HepG2 (cell line): Measurements from ENCODE around the gene NBEAL2. TPM values are rescaled to one million over a fixed set of nuclear protein-coding genes. Genes with fewer than 3 reads are reported as not detected.
A peak's percentile ranks its signal among the peaks of the same experiment; 100 is the strongest.

Experiments
- ATAC-seq: fragments of 200-7000 bp; cut with Tn5 transposase; 3 replicates; pipeline ENCODE4 v1.9.1; 2020; ENCODE audit warnings: mild to moderate bottlenecking, moderate library complexity
- BruUV-seq: library from RNA; stranded (reverse); fragments of 400-500 nt; replicated peaks from 2 replicates; lab custom pipeline; 2021; lab: Mats Ljungman, UMichigan
- CTCF ChIA-PET: fragments of 300-600 bp; formaldehyde crosslinking; extraction: SDS; loops from one replicate; lab custom pipeline; 2021; ENCODE audit warnings: low total read pairs, inconsistent platforms, low intra/inter-chr PET ratio; lab: Yijun Ruan, JAX
- POLR2A ChIA-PET: fragments of 350-600 bp; sonication (Branson Sonifier 250); formaldehyde crosslinking; loops from one replicate; lab custom pipeline; 2020; ENCODE audit warnings: antibody characterized with exemption, inconsistent platforms; lab: Yijun Ruan, JAX
- DNase-seq: peaks from one replicate; pipeline ENCODE4 v3.0.0-alpha.2; 2015; ENCODE audit warnings: low spot score
- FAIRE-seq: peaks from 3 replicates; lab custom pipeline; 2011; peaks lifted over from hg19 to GRCh38; lab: Jason Lieb, UNC
- H2AFZ ChIP-seq: one replicate; pipeline ENCODE4 v1.6.1; 2011; ENCODE audit warnings: low read length, inconsistent platforms
- H3K27ac ChIP-seq: fragments of 300-600 bp; 3 replicates; pipeline ENCODE4 v1.8.0; 2011; ENCODE audit warnings: mixed run types, mild to moderate bottlenecking, mixed read lengths, low read length, inconsistent platforms; ENCODE audit not compliant: insufficient read depth; ENCODE audit errors: extremely low read length
- H3K27me3 ChIP-seq, 2 experiments: fragments of 200-600 bp in 1 of 2; 2 replicates in 1 of 2; 3 replicates in 1 of 2; pipeline versions ENCODE4 v1.6.0 to v1.8.0; 2011; ENCODE audit warnings: low read length in 2 of 2, mild to moderate bottlenecking in 2 of 2, moderate library complexity in 2 of 2, inconsistent platforms in 1 of 2; ENCODE audit not compliant: insufficient read depth in 2 of 2, control insufficient read depth in 1 of 2
- H3K36me3 ChIP-seq, 2 experiments: fragments of 200-600 bp in 1 of 2; replicated peaks in 1 of 2; 2 replicates in 1 of 2; 3 replicates in 1 of 2; pipeline versions ENCODE4 v1.5.1 to v1.8.0; 2011; ENCODE audit warnings: low read length in 2 of 2, inconsistent platforms in 1 of 2; ENCODE audit not compliant: insufficient read depth in 2 of 2, control insufficient read depth in 1 of 2
- H3K4me1 ChIP-seq: 2 replicates; pipeline ENCODE4 v1.5.1; 2012; ENCODE audit warnings: low read length, inconsistent platforms; ENCODE audit not compliant: insufficient read depth
- H3K4me2 ChIP-seq: 2 replicates; pipeline ENCODE4 v1.6.0; 2011; ENCODE audit warnings: low read depth, low read length, inconsistent platforms
- H3K4me3 ChIP-seq, 3 experiments: fragments of 200-600 bp in 1 of 3; sonication (generic), shearing (Covaris generic) in 1 of 3; replicated peaks in 1 of 3; 2 replicates each; pipeline ENCODE4 v1.5.1; 2011 to 2016; ENCODE audit warnings: low read length in 3 of 3, inconsistent platforms in 2 of 3, low read depth in 2 of 3, mild to moderate bottlenecking in 2 of 3, control low read depth in 1 of 3, mixed read lengths in 1 of 3; ENCODE audit not compliant: insufficient read depth in 1 of 3
- H3K79me2 ChIP-seq: one replicate; pipeline ENCODE4 v1.6.1; 2011; ENCODE audit warnings: low read length, inconsistent platforms; ENCODE audit not compliant: insufficient read depth
- H3K9ac ChIP-seq: 2 replicates; pipeline ENCODE4 v1.6.0; 2011; ENCODE audit warnings: mild to moderate bottlenecking, low read depth, low read length, inconsistent platforms; ENCODE audit not compliant: insufficient read depth
- H3K9me3 ChIP-seq: 2 replicates; pipeline ENCODE4 v1.5.1; 2012; ENCODE audit warnings: mild to moderate bottlenecking, low read length
- H4K20me1 ChIP-seq: 2 replicates; pipeline ENCODE4 v1.6.0; 2011; ENCODE audit warnings: inconsistent platforms, mild to moderate bottlenecking, low read length, moderate library complexity; ENCODE audit not compliant: insufficient read depth
- CBX5 ChIP-seq: sonication (generic); formaldehyde crosslinking; IDR thresholded peaks from 2 replicates; pipeline ENCODE4 v1.4.0; 2020; ENCODE audit warnings: missing genetic modification reagents, borderline replicate concordance
- HNRNPH1 ChIP-seq: fragments of 200-400 bp; formaldehyde crosslinking; optimal IDR thresholded peaks from 2 replicates; pipeline ENCODE3; 2017; ENCODE audit warnings: mild to moderate bottlenecking, low read depth, low read length
- HNRNPUL1 ChIP-seq: fragments of 200-400 bp; formaldehyde crosslinking; IDR thresholded peaks from 2 replicates; pipeline ENCODE4 v1.6.1; 2017; ENCODE audit warnings: low read depth, mild to moderate bottlenecking, low read length, moderate library complexity
- NR2F2 ChIP-seq: IDR thresholded peaks from 2 replicates; pipeline ENCODE4 v1.6.1; 2012; ENCODE audit warnings: low read depth, inconsistent platforms, borderline replicate concordance
- RORA ChIP-seq: sonication (generic); formaldehyde crosslinking; IDR thresholded peaks from 2 replicates; pipeline ENCODE4 v1.5.0; 2020; ENCODE audit warnings: mild to moderate bottlenecking, missing genetic modification reagents, moderate library complexity
- SIX1 ChIP-seq: sonication (generic); formaldehyde crosslinking; IDR thresholded peaks from 2 replicates; pipeline ENCODE4 v1.4.0; 2020; ENCODE audit warnings: missing genetic modification reagents, borderline replicate concordance
- ZBTB14 ChIP-seq: sonication (generic); formaldehyde crosslinking; IDR thresholded peaks from 2 replicates; pipeline ENCODE4 v1.4.0; 2020; ENCODE audit warnings: missing genetic modification reagents
- ZC3H13 ChIP-seq: sonication (generic); formaldehyde crosslinking; IDR thresholded peaks from 2 replicates; pipeline ENCODE4 v1.8.1; 2023; ENCODE audit warnings: mild to moderate bottlenecking, missing genetic modification reagents, moderate library complexity
- ZKSCAN1 ChIP-seq: fragments of 150-350 bp; IDR thresholded peaks from 2 replicates; pipeline ENCODE4 v1.6.1; 2014; ENCODE audit warnings: low read length
- ZNF839 ChIP-seq: sonication (generic); formaldehyde crosslinking; IDR thresholded peaks from 2 replicates; pipeline ENCODE4 v1.4.0; 2020; ENCODE audit warnings: missing genetic modification reagents, mild to moderate bottlenecking, borderline replicate concordance
- ZNF883 ChIP-seq: sonication (generic); formaldehyde crosslinking; IDR thresholded peaks from 2 replicates; pipeline ENCODE4 v1.5.1; 2020; ENCODE audit warnings: mild to moderate bottlenecking, missing genetic modification reagents; ENCODE audit errors: not compliant biosample characterization
- WGBS: methylation state at CpG from one replicate; pipeline ENCODE4 v1.1.6; 2017; ENCODE audit warnings: low lambda C conversion rate; 5-methylcytosine and 5-hydroxymethylcytosine counted together
- in situ Hi-C: cut with HindIII; loops from 2 replicates; pipeline ENCODE4 v1.10.0; 2017; ENCODE audit warnings: low pct_unique_long_range_greater_than_20kb; ENCODE audit not compliant: extremely low pct_ligation_motif_present
- intact Hi-C: fragments of 100-400 bp; cut with micrococcal nuclease; formaldehyde crosslinking; loops from one replicate; pipeline ENCODE4 v1.10.0; 2022; ENCODE audit not compliant: unreplicated experiment
- polyA plus RNA-seq, 8 experiments: library from polyadenylated mRNA; depleted of rRNA in 3 of 8; stranded (reverse) in 7 of 8; unstranded in 1 of 8; fragments of >200 nt; fragmentation: Illumina TruSeq in 4 of 8; extraction: Trizol in 4 of 8; gene quantifications; 2 replicates each; pipeline versions ENCODE4 v1.2.1 to v1.2.3, GENCODE V29; 2011 to 2016; ENCODE audit warnings: low read depth in 4 of 8, missing spikeins in 1 of 8, mixed read lengths in 1 of 8; ENCODE audit not compliant: insufficient read depth in 1 of 8
- total RNA-seq, 5 experiments: library from RNA; depleted of rRNA; stranded (reverse); fragments of >200 nt; fragmentation: Illumina TruSeq; extraction: Trizol; gene quantifications; 2 replicates each; pipeline ENCODE4 v1.2.3, GENCODE V29; 2016; ENCODE audit warnings: low read depth in 1 of 5
- TF ChIP-seq, protein P1 (sequence below): sonication (generic); formaldehyde crosslinking; IDR thresholded peaks from 2 replicates; pipeline ENCODE4 v1.5.1; 2020; ENCODE audit warnings: missing genetic modification reagents, mild to moderate bottlenecking, borderline replicate concordance
- TF ChIP-seq, protein P2 (sequence below): sonication (generic); formaldehyde crosslinking; IDR thresholded peaks from 2 replicates; pipeline ENCODE4 v1.8.1; 2022; ENCODE audit warnings: mild to moderate bottlenecking, missing genetic modification reagents
- TF ChIP-seq, protein P3 (sequence below): sonication (generic); formaldehyde crosslinking; IDR thresholded peaks from 2 replicates; pipeline ENCODE4 v1.5.0; 2020; ENCODE audit warnings: mild to moderate bottlenecking, missing genetic modification reagents

NBEAL2 gene
- total and polyA plus RNA-seq, 2 of the 13 experiments (the other 11 are each of a cell fraction or from before 2014, with no cell fraction given), result 9.7 to 12.4 TPM

DNA sequence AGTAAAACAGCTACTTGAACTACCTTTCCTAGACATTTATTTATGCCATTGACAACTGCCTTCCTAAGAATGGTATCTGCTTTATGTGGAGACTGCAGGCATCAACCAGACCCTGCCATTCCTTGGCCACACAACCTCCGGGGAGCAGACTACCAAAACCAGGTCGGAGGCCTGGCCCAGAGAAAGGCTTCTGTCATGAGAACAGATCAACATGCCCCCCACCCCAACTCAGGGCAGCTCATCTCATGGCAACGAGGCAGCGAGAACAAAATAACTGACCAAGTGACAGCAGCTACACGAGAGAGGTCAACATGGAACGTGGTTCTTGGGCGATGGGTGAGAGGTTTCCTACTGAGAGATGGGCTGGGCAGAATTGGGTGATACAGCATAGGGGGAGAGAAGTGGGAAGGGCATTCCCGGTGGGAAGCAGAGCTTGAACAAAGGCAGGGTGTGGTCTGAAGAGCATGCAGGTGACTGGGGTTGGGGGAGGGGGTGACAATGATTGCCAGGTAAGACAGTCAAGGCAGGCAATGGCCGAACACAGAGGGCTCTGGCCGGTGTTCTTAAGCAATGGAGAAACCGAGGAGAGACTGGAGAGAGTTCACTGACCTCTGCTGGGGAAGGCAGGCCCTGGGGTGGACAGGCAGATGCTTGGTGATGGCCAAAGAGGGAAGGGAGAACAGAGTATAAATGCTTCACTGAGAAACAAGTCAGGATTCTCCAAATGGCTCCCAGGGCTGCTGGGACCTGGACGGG lies 36.8 kb upstream of the NBEAL2 start:
- H3K27ac ChIP-seq, result peak overlapping the region; percentile 73
- intact Hi-C loops, result no loop called here
- ChIA-PET POLR2A (interaction anchor here (1.2 to 2.1 kb wide), 3 partner anchors 12 to 40 kb away, joined by 4 to 16 read pairs (median 6); partner anchors contain the start of gene CCDC12), CTCF (no interaction called here)
- WGBS, result 82% methylated on average over 12 of the region's 12 CpGs
- TF ChIP-seq CBX5 (CRISPR knock-in tag), result no peak
- no peak for TF ChIP-seq SIX1 (CRISPR knock-in tag)
- TF ChIP-seq, protein P1, sequence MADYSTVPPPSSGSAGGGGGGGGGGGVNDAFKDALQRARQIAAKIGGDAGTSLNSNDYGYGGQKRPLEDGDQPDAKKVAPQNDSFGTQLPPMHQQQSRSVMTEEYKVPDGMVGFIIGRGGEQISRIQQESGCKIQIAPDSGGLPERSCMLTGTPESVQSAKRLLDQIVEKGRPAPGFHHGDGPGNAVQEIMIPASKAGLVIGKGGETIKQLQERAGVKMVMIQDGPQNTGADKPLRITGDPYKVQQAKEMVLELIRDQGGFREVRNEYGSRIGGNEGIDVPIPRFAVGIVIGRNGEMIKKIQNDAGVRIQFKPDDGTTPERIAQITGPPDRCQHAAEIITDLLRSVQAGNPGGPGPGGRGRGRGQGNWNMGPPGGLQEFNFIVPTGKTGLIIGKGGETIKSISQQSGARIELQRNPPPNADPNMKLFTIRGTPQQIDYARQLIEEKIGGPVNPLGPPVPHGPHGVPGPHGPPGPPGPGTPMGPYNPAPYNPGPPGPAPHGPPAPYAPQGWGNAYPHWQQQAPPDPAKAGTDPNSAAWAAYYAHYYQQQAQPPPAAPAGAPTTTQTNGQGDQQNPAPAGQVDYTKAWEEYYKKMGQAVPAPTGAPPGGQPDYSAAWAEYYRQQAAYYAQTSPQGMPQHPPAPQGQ (CRISPR knock-in tag), result no peak
- no peak for TF ChIP-seq ZKSCAN1
- TF ChIP-seq ZC3H13 (CRISPR knock-in tag), result no peak
- TF ChIP-seq ZNF883 (CRISPR knock-in tag), result peak; percentile 6
- TF ChIP-seq HNRNPUL1, result no peak
- TF ChIP-seq ZNF839 (CRISPR knock-in tag), result no peak
- TF ChIP-seq NR2F2, result no peak
- TF ChIP-seq RORA (CRISPR knock-in tag), result no peak
- no peak for TF ChIP-seq ZBTB14 (CRISPR knock-in tag)
- TF ChIP-seq, protein P2, sequence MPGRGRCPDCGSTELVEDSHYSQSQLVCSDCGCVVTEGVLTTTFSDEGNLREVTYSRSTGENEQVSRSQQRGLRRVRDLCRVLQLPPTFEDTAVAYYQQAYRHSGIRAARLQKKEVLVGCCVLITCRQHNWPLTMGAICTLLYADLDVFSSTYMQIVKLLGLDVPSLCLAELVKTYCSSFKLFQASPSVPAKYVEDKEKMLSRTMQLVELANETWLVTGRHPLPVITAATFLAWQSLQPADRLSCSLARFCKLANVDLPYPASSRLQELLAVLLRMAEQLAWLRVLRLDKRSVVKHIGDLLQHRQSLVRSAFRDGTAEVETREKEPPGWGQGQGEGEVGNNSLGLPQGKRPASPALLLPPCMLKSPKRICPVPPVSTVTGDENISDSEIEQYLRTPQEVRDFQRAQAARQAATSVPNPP (CRISPR knock-in tag), result no peak
- TF ChIP-seq, protein P3, sequence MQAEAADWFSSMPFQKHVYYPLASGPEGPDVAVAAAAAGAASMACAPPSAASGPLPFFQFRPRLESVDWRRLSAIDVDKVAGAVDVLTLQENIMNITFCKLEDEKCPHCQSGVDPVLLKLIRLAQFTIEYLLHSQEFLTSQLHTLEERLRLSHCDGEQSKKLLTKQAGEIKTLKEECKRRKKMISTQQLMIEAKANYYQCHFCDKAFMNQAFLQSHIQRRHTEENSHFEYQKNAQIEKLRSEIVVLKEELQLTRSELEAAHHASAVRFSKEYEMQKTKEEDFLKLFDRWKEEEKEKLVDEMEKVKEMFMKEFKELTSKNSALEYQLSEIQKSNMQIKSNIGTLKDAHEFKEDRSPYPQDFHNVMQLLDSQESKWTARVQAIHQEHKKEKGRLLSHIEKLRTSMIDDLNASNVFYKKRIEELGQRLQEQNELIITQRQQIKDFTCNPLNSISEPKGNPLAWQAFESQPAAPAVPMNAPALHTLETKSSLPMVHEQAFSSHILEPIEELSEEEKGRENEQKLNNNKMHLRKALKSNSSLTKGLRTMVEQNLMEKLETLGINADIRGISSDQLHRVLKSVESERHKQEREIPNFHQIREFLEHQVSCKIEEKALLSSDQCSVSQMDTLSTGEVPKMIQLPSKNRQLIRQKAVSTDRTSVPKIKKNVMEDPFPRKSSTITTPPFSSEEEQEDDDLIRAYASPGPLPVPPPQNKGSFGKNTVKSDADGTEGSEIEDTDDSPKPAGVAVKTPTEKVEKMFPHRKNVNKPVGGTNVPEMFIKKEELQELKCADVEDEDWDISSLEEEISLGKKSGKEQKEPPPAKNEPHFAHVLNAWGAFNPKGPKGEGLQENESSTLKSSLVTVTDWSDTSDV (CRISPR knock-in tag), result 0 out of 2 replicates have a peak, but pooled peaks have one; percentile 30
- no peak for TF ChIP-seq HNRNPH1
- TF ChIP-seq, all 625 proteins: peak for 2
- Histone ChIP-seq H3K9ac (peak overlapping the region; percentile 45), H3K27me3 (no peaks in the 10 kb centered on the region), H3K79me2 (peaks cover 68% of the 10 kb centered on the region), H2AFZ (no peak overlapping the region), H3K4me3 (peak overlapping the region in 1 of 3 experiments; percentile 17; a peak in 1 of 6 replicates), H3K4me1 (peaks cover 94% of the 10 kb centered on the region), H3K36me3 (peaks cover 8 to 49% of the 10 kb centered on the region in 2 experiments), H3K4me2 (peak overlapping the region; percentile 71), H3K9me3 (no peaks in the 10 kb centered on the region), H4K20me1 (peaks cover 17% of the 10 kb centered on the region)
- FAIRE-seq (peak; percentile 30), ATAC-seq (no peak), DNase-seq (no peak)
- BruUV-seq, result no TSS peak
- in situ Hi-C loops, result no loop called here
